Activated gamma-delta T cell treated with Interleukin-2 at 50 U/mL for 16 hours (primary cell): ENCODE data around the gene MEIS2.

Experiments
- DNase-seq: peaks from one replicate; pipeline ENCODE4 v3.0.0-alpha.2; 2020

The MEIS2 gene

DNA sequence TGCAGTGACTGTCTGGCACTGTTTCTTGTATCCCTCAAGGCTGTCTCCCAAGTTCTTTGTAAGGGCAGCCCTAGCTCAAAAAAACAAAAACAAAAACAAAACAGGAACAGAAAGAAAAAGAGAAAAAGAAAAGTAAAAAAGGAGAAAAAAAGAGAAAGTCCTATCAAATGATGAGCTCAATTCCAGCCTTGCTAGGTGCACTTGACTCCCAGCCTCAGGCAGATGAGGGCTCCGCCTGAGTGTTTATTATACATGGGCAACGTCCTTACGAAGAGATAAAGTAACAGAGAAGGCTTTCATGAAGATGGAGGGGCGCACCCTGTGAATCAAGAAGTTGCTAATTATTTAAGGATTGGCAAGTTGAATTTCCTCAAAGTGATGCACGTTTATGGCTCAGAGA is 175.3 kb downstream of the MEIS2 start:
- DNase-seq = no peak

DNA sequence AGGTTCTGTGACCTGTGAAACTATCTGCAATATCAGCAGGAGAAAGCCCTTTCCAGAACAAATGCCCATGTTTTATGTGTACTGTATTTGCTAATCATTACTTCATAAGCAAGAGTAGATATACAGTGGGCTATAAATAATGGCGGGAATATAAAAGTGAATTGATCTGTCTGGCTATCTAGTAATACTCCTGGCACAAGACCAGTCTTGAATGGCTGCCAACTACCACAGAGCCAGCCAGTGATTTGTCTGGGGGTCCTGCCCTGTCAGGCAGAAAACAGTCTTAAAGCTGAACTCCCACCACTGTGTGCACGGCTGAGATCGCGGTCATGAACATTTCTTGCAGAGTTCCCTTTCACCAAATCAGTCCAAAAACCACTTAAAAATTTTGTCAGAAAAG is 176.3 kb downstream of the MEIS2 start:
- DNase-seq = no peak

DNA sequence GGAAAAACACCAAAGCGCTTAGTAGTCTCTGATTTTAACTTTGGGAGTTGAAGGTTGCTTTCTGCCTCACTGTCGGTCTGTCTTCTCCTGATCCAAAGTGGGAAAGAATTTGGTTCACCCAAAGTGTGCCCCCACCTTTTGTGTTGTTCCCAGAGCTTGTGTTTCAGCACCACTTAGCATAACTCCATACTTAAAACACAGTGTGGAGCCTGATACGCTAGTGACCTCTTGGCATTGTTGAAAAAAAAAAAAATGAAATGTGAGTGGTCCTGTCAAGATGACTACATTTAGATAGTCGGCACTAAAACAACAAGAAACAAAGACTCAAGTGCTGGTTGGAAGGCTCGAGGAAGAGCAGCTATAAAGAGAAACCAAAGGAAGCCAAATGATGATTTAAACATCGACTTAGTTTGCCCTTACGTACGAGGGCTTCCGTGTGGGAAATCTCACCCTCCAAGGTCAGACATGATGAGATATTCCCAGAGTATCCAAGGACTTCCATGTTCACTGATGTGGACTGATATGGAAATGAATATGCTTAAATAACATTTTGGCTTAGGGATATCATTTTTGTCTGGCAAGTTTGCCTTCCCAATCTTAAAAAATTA is 178.8 kb downstream of the MEIS2 start:
- no peak for DNase-seq

DNA sequence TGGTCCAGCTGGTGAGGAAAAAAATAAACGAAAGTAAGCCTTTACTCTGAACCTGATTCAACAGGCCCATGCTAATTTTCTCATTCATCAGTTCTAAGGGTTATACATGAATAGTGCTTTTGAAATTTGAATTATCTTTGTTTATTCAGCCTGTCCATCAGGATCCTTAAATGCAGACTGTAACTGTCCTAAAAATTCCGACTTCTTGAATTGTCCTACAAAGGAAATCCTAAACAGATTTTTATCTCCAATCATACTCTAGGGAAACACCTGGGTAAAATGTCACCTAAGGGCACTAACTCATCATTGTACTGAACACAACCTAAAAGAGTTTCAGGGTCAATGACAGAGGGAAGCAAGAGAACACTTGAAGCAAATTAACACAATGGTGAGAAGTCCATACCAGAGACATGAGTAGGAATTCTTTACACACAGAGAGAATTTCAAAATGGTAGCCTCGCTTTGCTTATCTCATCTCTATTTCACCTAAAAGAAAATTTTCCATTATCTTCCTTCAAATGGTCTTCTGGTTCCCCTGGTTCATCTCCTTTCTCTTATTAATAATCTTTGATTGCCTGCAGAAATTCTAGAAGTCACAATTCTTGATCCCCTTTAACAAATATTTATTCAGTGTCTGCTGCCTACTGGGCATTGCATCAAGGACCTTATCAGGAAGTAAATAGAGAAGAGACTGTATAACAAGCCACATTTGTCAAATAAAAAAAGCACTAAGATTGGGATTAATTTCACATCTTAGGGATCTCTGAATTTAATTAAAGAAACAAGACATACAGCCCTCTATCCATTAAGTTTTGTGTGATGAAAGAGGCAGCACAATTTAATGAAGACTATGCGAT is 182.7 kb downstream of the MEIS2 start:
- DNase-seq = no peak

DNA sequence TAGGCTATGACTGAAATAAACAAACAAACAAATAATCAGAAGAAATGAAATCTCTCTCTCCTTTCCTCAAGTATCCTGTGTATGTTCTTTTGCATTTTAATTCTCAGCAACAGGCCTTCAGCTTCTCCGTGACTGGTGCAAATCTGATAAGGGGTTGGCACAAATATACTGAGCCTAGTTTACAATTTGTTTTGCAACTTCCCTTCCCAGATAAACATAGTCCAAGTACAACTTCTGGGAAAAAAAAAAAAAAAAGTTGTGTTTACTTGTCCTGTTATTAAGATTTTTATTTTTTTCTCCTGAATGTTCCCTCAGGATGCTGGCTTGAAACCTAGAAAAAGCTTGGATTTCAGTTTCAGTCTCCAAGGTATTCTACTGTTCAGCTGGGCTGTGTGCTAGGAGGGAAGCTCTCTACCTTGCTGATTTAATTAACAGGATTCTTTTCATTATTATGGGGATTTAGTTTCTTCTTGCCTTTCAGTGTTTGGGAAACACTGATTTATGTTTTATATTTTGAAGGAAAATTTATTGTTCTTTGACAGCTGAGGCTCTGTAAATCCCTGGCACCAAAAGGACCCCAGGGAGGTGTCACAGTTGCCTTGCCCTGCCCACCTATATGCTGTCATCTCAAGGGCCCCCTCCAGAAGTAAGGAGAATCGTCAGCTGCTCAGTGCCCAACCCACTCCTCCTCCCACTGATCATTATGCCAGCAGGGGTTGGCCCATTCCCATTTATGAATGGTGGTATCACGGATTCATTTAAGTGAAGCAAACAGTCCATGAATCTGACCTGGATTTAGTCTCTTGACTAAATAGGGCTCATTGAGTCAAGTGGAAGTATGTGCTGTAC is 185.2 kb downstream of the MEIS2 start:
- no peak for DNase-seq

DNA sequence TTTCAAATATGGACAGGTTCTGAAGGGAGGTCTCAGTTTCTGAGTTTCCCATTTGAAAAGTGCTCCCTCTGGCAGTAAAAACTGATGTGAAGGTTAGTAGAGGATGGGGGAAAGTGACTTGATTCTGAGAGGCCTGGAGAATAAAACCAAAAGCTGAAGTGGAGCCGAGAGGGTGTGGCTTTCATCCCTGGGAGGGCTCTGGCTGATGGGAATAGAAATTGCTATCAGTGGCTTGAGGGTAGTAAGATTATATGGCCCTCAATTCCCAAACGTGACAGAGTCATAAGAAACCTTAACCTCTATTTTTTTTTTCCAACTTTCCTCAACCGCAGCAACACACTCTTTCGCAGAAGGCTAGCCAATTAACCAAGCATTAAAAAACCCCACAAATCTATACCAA is 185.9 kb downstream of the MEIS2 start:
- DNase-seq = no peak

DNA sequence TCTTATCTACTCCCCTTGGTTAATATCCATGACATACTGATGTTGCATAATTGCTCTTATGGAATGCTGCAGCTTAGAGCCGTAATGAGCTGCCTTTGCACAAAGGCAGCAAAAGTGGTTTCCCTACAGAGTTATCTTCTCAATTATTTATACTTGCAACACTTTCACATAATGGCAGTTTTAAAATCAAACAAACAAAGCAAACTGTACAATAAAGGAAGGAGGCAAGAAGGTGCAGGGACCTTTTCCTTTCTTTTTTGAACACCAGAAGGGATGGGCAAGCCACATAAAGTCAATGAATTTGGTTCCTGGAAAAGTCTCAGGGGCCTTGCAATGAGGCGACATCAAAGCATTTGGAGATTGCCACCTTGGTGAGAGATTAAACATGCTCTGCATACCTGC is 188.0 kb downstream of the MEIS2 start:
- DNase-seq = no peak

DNA sequence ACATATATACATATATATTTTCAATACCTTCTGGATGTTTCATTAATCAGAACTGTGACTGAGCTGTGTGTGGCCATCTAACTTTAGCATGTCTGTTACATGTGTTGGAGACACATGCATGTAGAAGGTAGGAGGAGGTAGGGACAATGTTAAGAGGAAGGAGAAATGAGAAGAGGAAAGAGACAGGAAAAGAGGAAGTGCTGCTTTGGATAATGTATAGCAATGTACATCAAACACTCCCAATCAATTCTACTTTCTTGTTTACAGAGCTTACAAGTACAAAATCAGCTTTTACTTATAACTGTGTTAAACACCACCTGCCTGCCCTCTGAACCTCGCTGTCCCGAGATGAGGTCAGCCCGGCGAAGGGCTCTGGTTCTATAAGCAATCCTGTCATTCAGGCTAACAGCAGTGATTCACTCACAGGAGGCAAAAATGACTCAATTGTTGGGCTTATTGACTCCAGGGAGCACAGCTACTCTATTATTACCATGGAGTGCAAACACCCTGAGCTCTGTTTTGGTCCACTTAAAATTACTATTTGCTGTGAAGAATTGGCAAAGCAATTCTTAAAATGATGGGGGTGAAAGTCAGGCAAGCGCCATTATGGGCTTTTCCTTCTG is 188.9 kb downstream of the MEIS2 start:
- DNase-seq = no peak

DNA sequence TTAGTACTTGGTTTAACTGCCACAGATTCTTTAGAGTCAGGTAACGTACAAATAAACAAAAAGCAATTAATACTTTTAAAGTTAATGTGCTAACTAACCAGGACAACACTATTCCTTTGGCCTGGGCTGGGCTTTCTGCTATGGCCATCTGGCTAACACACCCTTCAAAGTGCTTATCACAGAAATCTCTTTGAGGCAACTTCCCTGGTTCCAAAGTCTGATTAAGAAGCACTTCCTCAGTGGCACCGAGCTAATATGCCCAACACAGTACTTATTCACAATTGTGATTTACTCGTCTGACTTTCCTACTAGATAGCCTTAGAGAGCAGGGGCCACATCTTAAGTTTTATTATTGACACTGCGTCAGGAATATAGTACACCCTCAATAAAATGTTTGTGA is 191.4 kb downstream of the MEIS2 start:
- no peak for DNase-seq

DNA sequence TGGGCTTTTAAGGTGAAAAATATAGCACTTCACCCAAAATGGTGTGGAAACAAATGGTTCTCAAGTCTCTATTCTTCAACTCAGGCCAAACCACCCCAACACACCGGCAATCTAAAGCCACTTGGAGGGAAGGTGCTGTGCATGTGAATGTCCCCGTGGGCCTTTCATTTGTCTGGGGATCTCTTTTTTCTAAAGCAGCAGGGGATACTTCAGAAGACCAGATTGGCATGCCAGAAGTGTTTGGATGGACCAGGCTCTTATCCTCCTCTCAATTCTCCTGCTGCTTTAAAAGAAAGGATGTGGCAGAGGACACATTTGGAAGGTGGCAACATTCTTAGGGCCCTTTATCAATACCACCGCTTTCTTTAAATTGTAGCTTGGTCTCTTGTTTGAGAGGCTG is 193.1 kb downstream of the MEIS2 start:
- no peak for DNase-seq

DNA sequence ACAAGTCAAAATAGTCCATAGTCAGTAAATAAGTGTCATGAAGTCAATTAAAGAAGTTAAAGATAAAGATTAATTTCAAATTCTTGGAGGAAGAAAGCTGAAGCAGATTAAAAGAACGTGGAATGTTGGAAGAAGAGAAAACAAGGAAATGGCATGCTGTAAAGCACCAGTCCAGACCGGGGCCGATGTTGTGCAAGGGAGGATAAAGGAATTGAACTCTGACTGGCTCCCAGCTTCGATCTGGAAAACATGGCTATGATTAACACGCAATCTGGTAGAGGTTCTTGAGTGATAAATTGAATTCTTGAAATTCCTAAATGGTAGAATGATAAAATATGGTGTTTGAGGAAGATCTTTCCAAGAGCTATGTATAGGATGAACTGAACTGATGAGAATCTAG is 194.4 kb downstream of the MEIS2 start:
- no peak for DNase-seq

DNA sequence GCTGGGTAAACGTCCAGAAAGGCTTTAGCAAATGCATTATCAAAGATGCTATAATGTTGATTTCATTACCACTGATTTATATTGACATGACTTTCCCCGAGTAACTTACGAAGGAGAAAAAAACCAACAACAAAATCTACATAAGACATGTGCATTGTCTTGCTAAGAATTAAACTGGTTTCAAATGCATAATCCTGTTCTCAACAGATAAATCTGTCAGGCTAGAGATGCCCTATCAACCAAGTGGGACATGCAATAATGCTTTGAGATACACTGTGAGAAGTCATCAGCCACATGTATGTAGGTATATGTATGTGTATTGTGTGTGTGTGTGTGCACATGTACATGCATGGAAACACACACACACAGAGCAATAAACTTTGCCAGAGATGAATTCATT is 195.6 kb downstream of the MEIS2 start:
- no peak for DNase-seq

DNA sequence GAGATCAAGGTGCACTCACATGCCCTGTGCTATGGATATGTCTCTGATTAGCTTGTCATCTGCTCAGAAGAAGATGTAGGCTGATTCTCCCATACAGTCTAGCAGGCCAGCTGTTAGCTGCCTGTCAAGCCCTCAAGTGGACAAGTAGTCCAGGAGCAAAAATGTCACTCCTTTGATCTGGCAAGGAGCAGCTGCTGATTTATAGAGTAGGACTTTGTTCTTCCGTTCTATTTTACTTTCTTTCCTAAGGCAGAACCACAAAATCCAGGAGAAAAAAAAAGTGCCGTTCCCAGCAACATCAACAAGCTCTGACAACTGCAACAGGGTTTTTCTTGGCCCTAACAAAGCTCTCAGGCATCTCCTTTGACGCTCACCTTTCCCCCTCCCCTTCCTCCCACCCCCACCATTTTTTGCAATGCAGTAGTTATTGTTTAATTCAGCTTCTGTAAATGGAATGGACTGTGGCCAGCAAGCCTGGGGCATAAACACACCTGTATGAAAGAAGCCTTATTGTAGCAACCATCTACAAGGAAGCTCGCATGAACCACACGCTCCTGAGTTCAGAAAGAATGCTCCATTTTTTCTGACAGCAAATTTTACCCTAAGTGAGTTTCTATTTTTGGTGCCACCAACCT is 196.3 kb downstream of the MEIS2 start:
- no peak for DNase-seq

DNA sequence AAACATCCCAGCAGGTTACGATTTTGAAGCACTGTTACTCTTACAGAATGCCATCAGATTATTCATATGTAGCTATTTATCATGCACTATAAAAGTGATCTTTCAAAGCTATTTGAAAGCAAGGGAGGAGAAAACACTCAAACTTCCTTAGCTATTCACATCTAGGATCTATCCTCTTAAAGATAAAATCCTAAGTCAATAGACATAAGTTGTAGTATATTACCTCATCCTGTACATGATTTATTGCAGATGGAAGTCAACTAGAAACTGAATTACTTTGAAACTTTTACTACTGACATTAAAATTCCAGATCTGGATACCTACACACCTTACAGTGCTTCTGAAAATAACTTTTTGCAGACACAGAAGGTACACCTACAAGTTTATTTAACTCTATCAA is 197.2 kb downstream of the MEIS2 start:
- no peak for DNase-seq

DNA sequence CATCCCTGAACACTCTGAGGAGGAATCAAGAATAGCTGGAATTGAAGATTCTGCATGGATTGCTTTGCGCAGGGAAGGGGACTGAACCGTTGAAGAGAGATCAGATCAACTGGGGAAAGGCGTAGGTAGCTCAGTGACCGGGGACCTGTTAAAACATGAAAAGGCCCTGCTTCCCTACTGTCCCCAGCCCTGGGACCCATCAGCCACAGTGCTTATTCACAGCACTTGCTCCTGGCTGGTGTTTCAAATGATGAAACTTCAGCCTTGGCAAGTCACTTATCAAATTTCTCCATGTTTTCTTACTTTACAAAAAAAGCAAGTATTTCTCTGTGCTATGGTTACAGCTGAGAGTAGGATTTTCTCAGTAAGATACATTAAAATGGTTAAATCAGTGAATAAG is 199.3 kb downstream of the MEIS2 start:
- no peak for DNase-seq

DNA sequence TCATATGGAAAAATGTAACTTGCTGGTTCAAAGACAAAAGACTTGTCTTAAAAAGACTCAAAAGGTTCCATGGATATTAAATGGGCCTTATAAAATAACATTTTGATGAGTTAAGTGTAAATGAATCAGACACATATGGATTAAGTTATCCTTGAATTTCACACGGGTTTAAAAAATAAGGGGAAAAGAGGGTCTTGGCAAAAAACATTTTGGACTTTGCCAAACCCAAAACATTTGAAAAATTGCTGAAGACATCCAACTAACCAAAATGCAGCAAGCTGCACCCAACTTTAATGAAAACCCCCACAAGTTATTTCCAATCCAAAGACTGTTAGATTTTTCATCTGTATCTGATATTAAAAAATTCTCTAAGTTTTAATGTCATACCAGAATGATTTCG is 200.7 kb downstream of the MEIS2 start:
- no peak for DNase-seq

DNA sequence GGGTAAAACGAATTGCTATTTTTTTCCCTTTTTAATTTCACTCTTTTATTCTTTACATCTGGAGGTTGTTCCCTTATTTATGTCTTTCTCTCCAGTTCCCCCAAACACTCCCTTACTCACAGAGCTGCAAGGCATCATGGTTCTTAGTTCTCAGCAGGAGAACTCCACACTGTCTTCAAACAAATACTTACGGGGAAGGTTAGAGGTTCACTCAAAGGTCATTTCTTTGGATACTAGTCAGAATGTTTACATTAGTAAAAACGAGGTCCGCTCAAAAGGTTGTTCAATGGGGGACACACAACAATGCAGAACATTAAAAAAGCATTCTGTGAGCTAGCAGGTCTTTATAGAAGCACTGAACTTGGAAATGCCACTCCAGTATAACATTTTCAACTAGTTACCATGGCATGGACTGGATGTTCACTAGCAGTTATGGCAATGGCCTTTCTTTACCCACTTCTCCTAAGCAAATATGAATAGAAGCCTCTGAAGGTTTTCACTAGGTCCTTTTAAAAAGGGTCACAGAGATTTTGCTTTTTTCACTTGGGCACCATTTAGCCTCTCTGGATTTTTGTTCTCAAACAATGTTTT is 201.7 kb downstream of the MEIS2 start:
- no peak for DNase-seq

DNA sequence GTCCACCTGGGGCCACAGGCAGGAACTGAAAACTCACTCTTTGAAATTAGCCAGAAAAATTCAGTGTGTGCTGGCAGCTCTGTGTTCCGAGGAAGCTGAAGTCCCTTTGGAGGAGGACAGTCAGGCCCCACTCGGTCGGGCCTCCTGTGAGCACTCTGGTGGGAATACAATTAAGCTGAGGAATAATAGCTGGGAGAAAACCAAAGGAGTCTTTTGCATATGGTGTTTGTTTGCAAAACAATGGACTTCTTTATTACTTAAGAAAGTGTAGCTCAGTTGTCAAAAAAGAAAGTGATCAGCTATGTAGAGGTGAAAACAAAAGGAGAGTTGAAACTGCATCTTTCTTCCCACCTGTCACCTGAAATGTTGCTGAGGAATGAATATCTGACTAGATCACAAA is 202.5 kb downstream of the MEIS2 start:
- DNase-seq = no peak

DNA sequence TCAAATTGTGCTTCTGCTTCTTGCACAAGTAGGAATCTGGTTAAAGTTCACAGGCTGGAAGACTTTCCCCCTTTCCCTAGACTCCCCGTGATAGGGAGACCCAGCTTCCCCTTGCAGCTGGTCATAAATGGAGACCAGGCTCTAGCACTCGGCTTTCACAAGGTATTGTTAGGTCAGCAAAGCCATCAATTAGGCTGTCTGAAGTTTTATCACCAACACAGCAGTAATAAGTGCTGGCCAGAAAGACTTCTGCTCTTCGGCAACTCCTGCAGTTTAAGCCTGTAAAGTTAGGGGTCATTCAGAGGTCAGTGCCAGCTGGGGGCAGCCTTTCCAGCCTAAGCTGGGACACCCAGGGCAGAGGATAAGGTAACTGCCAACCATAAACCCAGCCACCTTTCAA is 203.4 kb downstream of the MEIS2 start:
- DNase-seq = no peak

DNA sequence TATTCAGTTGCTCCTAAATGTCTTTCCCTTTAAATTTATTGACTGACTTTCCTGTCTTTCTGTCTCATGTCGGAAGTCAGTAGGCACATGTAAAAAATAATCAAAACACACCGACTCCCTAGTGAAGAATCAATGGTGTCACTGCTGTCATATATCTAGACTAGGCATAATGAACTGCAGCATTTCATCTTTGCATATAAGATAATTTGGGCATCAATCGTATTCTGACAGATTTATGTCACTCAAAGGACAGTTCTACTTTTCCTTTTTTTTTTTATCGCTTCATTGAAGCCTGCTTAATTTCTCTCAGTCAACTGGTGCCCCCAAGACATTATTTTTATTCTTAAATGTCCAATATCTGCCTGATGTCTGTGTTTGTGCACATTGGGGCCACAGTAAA is 206.3 kb downstream of the MEIS2 start:
- DNase-seq = no peak

DNA sequence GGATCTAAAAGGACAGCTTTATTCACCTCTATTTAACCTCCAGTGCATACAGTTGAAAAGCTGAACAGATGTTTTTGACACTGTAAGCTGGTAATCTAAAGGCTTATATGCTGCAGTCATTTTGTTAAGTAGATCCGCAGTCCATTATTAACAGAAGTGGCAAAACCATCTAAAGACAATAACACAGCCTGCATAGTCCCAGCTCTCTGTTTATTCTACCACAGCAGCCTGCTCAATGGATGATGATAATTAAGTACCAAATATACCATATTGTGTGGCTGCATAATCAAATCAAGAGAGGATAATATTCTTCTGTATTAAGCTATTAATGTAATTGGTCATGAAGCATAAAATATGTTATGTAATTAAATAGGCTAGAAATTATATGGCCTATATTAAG is 207.1 kb downstream of the MEIS2 start:
- no peak for DNase-seq
